Measurements from ENCODE around the gene GPR150. TPM values are rescaled to one million over a fixed set of nuclear protein-coding genes. Genes with fewer than 3 reads are reported as not detected.

The GPR150 gene
- total RNA-seq (under 1 TPM; 0.28 to 0.34 TPM), polyA plus RNA-seq (under 1 TPM; 0.08 to 0.26 TPM)
- long read RNA-seq, donor 1: 0 reads
- long read RNA-seq, donor 2: 0 reads
- long read RNA-seq, donor 3: 0 reads
- long read RNA-seq, donor 4: 0 reads
- long read RNA-seq, donor 5: 0 reads

GRCh38 chr5:95620030-95620869 is at the start of gene GPR150:
Gene GPR150 (plus strand): TSS chr5:95620087. CDS start chr5:95620276, 189 bp downstream.
- H3K9ac ChIP-seq (ENCODE audit: insufficient read depth in 1 of 2, low read length in 2 of 2): no peak within 1 kb of the TSS
- TF ChIP-seq CTCF (IDR thresholded peaks at IDR 0.05; ENCODE audit: control extremely low read depth, extremely low read depth): no peak
- no peak within 1 kb of the TSS for H3K27ac ChIP-seq (ENCODE audit: low read depth in 1 of 2, low read length in 1 of 2)
- no peaks in the 10 kb centered on the region for H3K9me3 ChIP-seq (ENCODE audit: control insufficient read depth in 4 of 4, insufficient read depth in 3 of 4, low read length in 3 of 4)
- ATAC-seq (ENCODE audit: insufficient read depth, low FRiP score): peak; percentile 55
- WGBS, 2 donors: 1% methylated on average over 78 to 85 of the region's 85 CpGs
- DNase-seq: peak; percentile 23 to 59 (median 55)
- H3K4me3 ChIP-seq: peak within 1 kb of the TSS; percentile 42
- H3K27me3 ChIP-seq (ENCODE audit: control insufficient read depth in 3 of 3, insufficient read depth in 3 of 3, low read length in 2 of 3): peaks cover 0 to 40% (median 33%) of the 10 kb centered on the region in 3 donors
- no peaks in the 10 kb centered on the region for H3K36me3 ChIP-seq (ENCODE audit: control insufficient read depth in 4 of 4, insufficient read depth in 4 of 4, low read length in 4 of 4)
- peaks cover 0 to 17% (median 5%) of the 10 kb centered on the region in 5 donors for H3K4me1 ChIP-seq (ENCODE audit: control insufficient read depth in 5 of 5, insufficient read depth in 5 of 5, low read length in 5 of 5)

GRCh38 chr5:95572016-95572415 is 47.9 kb upstream of the GPR150 start:
- no peak overlapping the region for H3K27ac ChIP-seq (ENCODE audit: low read depth in 1 of 2, low read length in 1 of 2)
- ATAC-seq (ENCODE audit: insufficient read depth, low FRiP score): no peak
- WGBS, 2 donors: 87 to 95% methylated on average over 2 of the region's 2 CpGs

GRCh38 chr5:95581576-95581975 is 38.3 kb upstream of the GPR150 start:
- no peak for ATAC-seq (ENCODE audit: insufficient read depth, low FRiP score)
- DNase-seq: no peak
- H3K4me3 ChIP-seq: no peak overlapping the region
- H3K36me3 ChIP-seq (ENCODE audit: control insufficient read depth in 4 of 4, insufficient read depth in 4 of 4, low read length in 4 of 4): peaks cover 0 to 4% (median under 1%) of the 10 kb centered on the region in 4 donors
- no peak overlapping the region for H3K27ac ChIP-seq (ENCODE audit: low read depth in 1 of 2, low read length in 1 of 2)
- H3K27me3 ChIP-seq (ENCODE audit: control insufficient read depth in 3 of 3, insufficient read depth in 3 of 3, low read length in 2 of 3): no peaks in the 10 kb centered on the region
- WGBS, 2 donors: 93 to 98% methylated on average over 2 of the region's 2 CpGs
- no peaks in the 10 kb centered on the region for H3K4me1 ChIP-seq (ENCODE audit: control insufficient read depth in 5 of 5, insufficient read depth in 5 of 5, low read length in 5 of 5)
- H3K9ac ChIP-seq (ENCODE audit: insufficient read depth in 1 of 2, low read length in 2 of 2): no peak overlapping the region
- TF ChIP-seq CTCF (IDR thresholded peaks at IDR 0.05; ENCODE audit: control extremely low read depth, extremely low read depth): no peak
- H3K9me3 ChIP-seq (ENCODE audit: control insufficient read depth in 4 of 4, insufficient read depth in 3 of 4, low read length in 3 of 4): no peaks in the 10 kb centered on the region

More at GRCh38 chr5:95572016-95572415, 47.9 kb upstream of the GPR150 start:
- no peak overlapping the region for H3K9ac ChIP-seq (ENCODE audit: insufficient read depth in 1 of 2, low read length in 2 of 2)
- no peaks in the 10 kb centered on the region for H3K9me3 ChIP-seq (ENCODE audit: control insufficient read depth in 4 of 4, insufficient read depth in 3 of 4, low read length in 3 of 4)
- TF ChIP-seq CTCF (IDR thresholded peaks at IDR 0.05; ENCODE audit: control extremely low read depth, extremely low read depth): no peak
- no peaks in the 10 kb centered on the region for H3K4me1 ChIP-seq (ENCODE audit: control insufficient read depth in 5 of 5, insufficient read depth in 5 of 5, low read length in 5 of 5)
- no peak for DNase-seq
- no peaks in the 10 kb centered on the region for H3K27me3 ChIP-seq (ENCODE audit: control insufficient read depth in 3 of 3, insufficient read depth in 3 of 3, low read length in 2 of 3)
- H3K4me3 ChIP-seq: no peak overlapping the region
- peaks cover 0 to 8% (median 3%) of the 10 kb centered on the region in 4 donors for H3K36me3 ChIP-seq (ENCODE audit: control insufficient read depth in 4 of 4, insufficient read depth in 4 of 4, low read length in 4 of 4)
